Activated CD4-positive, alpha-beta T cell treated with anti-CD3 and anti-CD28 coated beads, Interleukin-2, amount 50 U/mL, for 4 hours (primary cell): Measurements from ENCODE around the gene PODNL1.
"Not testable (repeated sequence)": the region's sequence is repeated elsewhere in the genome, so short reads cannot be mapped to it uniquely, and the experiment has no call there.

Source experiments
- DNase-seq, 2 experiments: peaks; one replicate each; pipeline ENCODE4 v3.0.0-alpha.2; 2020

PODNL1 gene

DNA sequence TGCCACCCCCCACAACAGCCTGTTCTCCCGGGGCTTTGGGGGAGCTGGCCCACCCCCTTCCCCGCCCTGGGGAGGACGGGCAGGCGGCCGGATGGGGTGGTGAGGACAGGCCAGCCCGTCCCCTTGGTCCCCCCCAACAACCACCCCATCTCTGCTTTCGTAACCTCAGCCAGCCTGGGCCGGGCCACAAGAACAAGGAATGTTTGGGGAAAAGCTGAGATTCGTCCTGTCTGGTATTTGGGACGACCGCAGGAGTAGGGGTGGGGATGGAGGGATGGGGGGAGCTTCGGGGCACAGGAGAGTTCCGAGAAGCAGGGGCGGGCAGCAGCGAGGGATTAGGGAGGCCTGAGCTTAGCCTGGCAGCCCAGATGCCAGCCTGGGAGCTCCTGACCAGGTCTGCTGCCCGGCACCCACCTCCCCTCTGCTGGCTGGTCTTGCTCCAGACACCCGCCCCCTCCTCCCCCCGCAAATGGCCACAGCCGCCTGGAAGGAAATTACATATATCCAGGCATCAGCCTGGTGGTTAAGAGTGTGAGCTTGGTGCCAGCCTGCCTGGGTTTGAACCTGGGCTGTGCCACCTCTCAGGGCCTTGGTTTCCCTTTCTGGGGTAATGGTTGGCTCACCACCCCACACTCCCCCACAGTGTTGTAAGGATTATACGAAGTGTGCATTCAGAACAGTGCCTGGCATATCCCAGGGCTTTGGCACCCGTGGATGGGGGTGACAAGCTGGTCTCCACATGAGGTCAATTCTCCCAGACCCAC is at the start of gene PODNL1:
Gene PODNL1, minus strand, starts transcription at position 117 of the 764 bp plus-strand sequence. CDS start 236 bp downstream, outside the sequence.
- no peak for DNase-seq

- no peak for DNase-seq
These were observed 49.1 kb upstream of the PODNL1 start for GRCh38 chr19:13987101-13987890.

- DNase-seq, result peak; percentile 98
These were observed 48.2 kb upstream of the PODNL1 start for GRCh38 chr19:13986348-13986904.

DNA sequence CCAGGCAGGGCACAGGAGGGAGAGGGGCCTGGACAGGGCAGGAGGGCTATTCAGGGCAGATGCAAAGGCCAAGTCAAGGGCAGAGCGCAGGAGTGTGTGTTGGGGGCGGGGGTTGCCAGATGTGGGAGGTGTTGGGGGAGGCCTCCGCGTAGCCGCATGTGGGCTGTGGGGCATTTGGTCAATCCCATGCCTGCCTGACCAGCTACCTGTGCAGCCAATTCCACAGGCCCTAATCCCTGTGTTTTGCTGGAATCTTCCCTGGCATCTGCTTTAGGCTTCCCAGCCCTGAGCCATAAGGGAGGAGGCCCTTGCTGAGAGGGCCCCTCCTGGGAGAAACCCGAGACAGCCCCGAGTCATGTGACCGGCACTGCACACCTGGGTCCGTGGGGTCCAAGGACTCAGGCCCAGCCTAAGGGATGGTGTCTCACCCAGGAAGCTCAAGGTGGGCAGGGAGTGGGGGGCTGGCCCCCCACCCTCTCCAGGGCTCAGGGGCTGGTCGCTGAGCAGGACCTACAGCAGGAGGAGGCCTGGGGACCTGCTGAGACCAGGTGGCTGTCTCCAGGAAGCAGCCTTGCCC is 47.6 kb upstream of the PODNL1 start:
- DNase-seq, result no peak

- no peak for DNase-seq
These were observed 46.9 kb upstream of the PODNL1 start for GRCh38 chr19:13984875-13985741.

DNA sequence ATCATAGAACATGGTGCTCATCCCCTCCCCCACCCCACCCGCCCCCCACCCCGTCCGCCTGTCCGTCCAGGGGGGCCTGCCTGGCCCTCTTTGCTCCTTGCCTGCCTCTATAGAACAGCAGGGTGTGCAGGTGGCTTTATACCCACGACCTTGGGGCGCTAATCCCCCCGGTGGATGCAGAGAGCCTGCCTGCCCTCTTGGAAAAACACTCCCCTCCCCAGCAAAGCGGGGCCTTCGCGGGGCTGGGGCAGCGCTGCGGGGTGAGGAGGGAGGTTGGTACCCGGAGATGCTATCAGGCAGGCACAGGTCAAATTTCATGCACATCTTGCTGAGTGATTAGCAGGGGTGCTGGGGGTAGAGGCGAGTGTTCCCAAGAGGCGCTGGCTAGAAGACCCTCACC is 46.0 kb upstream of the PODNL1 start:
- no peak for DNase-seq

DNA sequence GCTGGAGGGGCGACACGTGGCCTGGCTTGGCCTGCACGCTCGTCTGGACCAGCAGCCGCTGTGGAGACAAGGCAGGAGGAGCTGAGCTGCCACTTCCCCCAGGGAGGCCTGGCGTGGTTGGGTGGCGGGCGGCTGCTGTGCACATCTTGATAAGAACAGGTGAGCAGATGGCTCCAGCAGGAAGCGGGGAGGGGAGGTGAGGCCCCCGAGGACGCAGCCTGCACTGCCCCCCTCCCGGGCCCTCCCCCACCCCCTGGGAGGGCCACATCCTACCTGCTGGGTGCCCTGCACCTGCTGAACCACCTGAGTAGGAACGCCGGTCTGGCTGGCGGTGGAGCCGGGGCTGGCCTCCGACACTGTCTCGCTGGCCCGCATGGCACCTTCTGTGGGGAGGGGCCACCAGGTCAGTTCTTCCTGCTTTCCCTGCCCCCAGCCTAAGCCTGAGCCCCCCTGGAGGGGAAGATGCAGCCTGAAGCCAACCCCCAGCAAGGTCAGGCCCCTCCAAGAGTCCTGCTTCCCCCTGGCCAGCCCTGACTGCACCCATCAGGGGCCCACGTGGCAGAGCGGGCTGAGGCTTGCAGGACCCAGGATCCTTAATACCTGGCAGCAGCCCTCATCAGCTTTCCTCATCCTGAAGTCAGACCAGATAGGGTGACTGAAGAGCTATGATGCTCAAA is 45.1 kb upstream of the PODNL1 start:
- peak in 1 of 2 experiments; percentile 28 for DNase-seq

DNA sequence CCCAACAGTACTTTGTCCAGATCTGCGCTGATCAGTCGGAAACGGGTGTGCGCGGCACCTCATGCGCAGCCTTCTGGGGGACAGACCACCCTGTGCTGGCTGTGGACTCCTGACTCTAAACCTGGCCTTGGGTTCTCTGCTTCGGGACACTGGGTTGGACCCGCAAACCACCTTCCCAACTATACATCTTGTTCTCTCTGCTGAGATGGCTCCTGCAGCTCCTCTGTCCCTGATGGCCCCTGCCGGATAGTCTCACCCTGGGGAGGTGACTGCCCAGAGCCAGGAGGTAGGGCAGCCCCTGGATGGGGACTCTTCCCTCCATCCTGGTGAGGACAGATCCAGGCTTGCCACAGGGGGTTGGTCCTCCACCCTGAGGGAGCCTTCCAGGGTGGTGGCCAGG is 44.6 kb upstream of the PODNL1 start:
- no peak for DNase-seq

DNA sequence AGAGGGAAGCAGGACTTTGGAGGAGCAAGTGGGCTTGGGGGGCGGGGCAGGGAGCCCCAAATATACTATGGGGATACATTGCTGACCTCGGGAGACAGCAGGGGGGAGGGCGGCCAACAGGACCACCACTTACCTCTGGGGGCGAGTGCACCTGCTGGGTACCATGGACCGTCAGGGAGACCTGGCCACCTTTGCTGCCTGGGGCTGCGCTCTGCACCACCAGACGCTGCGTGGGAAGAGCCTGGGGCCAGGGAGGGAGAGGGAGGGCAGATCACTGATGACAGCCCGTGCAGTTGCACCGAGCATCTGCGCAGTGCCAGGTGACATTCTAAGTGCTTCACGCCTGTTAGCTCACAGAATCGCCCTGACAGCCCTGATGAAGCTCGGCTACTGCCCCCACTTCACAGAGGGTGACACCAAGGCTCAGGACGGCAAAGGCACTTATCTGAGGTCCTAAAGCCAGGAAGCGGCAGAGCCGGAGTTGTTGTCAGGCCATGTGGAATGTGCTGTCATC is 43.8 kb upstream of the PODNL1 start:
- no peak for DNase-seq

DNA sequence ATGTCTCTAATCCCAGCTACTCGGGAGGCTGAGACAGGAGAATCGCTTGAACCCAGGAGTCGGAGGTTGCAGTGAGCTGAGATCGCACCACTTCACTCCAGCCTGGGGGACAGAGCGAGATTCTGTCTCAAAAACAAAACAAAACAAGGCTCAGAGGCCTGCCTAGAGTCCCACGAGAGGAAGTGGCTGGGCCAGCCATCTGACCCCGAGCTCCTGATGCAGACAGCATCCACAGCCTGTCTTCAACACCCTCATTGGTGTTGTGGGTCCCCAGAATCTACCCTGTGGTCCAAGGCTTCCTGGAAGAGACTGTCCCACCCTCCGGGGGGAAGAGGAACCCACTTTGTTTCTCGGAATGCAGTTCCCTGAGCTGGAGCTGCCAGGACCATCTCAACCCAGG is 43.2 kb upstream of the PODNL1 start:
- no peak for DNase-seq

DNA sequence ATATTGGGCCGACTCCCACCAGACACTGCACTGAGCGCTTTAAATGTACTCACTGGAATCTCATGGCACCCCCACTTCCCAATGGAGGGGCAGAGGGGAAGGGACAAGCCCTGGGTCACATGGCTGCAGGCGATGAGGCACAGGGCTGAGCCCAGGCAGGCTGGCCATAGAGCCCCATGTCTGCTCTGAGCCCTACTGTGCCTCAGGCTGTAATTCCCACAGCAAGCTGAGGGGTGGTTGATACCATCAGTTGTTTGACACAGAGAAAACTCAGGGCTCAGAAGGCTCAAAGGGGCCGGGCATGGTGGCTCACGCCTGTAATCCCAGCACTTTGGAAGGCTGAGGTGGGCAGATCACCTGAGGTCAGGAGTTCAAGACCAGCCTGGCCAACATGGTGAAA is 42.8 kb upstream of the PODNL1 start:
- no peak for DNase-seq

DNA sequence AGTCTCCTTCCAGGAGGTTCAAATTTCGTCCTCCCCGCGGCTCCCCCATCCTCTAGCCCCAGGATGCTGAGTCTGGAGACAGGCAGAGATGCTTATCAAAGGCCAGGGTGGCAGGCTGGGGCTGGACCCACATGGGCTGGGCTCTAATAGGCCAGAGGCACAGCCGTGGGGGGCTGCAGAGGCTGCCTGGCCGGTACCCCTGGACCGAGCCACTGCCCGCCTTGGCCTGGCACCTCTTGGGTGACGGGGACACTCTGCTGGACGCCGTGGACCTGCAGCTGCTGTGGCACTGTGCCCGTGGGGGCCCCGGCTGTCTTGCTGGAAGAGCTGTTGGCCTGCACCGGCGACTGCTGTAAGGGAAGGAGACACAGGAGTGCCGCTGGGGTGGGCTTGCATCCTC is 42.1 kb upstream of the PODNL1 start:
- DNase-seq, result no peak

- DNase-seq, result no peak
These were observed 41.5 kb upstream of the PODNL1 start for GRCh38 chr19:13979686-13980085.

- no peak for DNase-seq
These were observed 41.0 kb upstream of the PODNL1 start for GRCh38 chr19:13979244-13979615.

- DNase-seq, result no peak
These were observed 40.4 kb upstream of the PODNL1 start for GRCh38 chr19:13978351-13979243.

DNA sequence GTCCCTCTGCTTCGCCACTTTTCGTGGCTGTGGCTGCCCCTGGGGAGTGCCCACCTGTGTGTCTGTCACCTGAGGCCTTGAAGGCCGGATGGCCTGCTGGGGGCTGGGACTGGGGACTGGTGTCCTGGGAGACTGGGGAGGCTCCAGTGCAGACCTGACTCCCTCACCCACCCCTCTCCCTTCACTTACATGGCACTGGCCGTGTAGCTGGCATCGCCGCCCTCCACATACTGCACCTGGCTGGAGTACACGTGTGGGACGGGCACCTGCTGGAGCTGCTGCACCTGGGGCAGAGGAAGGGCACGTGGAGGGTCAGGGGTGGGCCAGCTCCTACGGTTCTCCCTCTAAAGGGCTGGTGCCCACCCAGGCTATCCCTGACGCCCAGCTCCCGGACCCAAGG is 39.6 kb upstream of the PODNL1 start:
- DNase-seq, result no peak

- no peak for DNase-seq
These were observed 38.2 kb upstream of the PODNL1 start for GRCh38 chr19:13976446-13976845.

GRCh38 chr19:13975870-13976269 is 37.7 kb upstream of the PODNL1 start:
- DNase-seq, result no peak

- DNase-seq, result peak; percentile 32 to 45
These were observed 35.9 kb upstream of the PODNL1 start for GRCh38 chr19:13974073-13974472.

DNA sequence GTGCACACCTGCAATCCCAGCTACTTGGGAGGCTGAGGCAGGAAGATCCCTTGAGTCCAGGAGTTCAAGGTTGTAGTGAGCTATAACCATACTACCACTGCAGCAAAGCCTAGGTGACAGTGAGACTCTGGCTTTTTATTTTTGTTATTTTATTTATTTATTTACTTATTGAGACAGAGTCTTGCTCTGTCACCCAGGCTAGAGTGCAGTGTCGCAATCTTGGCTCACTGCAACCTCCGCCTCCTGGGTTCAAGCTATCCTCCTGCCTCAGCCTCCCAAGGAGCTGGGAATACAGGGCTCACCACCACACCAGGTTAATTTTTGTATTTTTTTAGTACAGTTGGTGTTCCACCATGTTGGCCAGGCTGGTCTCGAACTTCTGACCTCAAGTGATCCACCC is 35.3 kb upstream of the PODNL1 start:
- DNase-seq, result not testable (repeated sequence)
